SK-N-SH treated with all-trans-retinoic acid at 6 μM for 48 hours (cell line): ENCODE results near the gene EML4.

Experiments used
- CSRNP3 ChIP-seq: fragments of 250-450 bp; sonication (Bioruptor Pico); IDR thresholded peaks from 2 replicates; pipeline ENCODE4 v1.5.1; 2021; ENCODE audit warnings: mild to moderate bottlenecking, moderate library complexity
- TF ChIP-seq, protein P1 (sequence below): fragments of 250-450 bp; sonication (Bioruptor Pico); IDR thresholded peaks from 2 replicates; pipeline ENCODE4 v1.8.0; 2020; ENCODE audit warnings: mild to moderate bottlenecking, moderate library complexity, borderline replicate concordance

DNA sequence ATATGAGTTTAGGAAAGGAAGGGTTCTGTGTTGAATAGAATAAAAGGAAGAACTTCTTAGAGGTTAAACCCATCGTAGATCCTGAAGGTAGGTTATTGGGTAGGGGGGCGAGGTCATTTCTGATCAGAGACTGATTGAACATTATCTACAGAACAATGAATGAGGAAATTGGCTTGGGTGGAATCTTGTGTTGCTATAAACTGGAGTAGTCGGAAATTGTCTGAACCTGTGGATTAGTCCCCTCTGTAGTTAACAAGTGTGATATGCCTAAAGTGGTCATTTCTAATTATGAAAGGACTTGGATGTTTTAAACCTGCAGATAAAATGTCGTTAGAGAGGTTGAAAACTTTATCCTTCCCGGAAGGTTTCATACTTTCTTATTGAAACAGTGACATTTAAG lies 42.1 kb downstream of the EML4 start:
- TF ChIP-seq, protein P1, sequence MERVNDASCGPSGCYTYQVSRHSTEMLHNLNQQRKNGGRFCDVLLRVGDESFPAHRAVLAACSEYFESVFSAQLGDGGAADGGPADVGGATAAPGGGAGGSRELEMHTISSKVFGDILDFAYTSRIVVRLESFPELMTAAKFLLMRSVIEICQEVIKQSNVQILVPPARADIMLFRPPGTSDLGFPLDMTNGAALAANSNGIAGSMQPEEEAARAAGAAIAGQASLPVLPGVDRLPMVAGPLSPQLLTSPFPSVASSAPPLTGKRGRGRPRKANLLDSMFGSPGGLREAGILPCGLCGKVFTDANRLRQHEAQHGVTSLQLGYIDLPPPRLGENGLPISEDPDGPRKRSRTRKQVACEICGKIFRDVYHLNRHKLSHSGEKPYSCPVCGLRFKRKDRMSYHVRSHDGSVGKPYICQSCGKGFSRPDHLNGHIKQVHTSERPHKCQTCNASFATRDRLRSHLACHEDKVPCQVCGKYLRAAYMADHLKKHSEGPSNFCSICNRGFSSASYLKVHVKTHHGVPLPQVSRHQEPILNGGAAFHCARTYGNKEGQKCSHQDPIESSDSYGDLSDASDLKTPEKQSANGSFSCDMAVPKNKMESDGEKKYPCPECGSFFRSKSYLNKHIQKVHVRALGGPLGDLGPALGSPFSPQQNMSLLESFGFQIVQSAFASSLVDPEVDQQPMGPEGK (CRISPR knock-in tag), result no peak
- no peak for TF ChIP-seq CSRNP3 (CRISPR knock-in tag)
